Uterus (tissue), 2 donors: ENCODE data around the gene MAML1.

Experiments used
- POLR2A ChIP-seq, 2 donors: fragments of 450-650 bp; IDR thresholded peaks; one replicate each; pipeline ENCODE4 v1.6.1; 2016; ENCODE audit warnings: antibody characterized with exemption in 2 of 2, mild to moderate bottlenecking in 1 of 2, moderate library complexity in 1 of 2
- TF ChIP-seq, protein P1 (sequence below), 4 experiments: fragments of 200-600 bp in 2 of 4; fragments of 450-650 bp in 2 of 4; sonication (generic) in 2 of 4; IDR thresholded peaks; one replicate each; pipeline ENCODE4 v1.5.1; 2016 to 2019; ENCODE audit warnings: antibody characterized with exemption in 4 of 4, mild to moderate bottlenecking in 2 of 4, moderate library complexity in 1 of 4

DNA sequence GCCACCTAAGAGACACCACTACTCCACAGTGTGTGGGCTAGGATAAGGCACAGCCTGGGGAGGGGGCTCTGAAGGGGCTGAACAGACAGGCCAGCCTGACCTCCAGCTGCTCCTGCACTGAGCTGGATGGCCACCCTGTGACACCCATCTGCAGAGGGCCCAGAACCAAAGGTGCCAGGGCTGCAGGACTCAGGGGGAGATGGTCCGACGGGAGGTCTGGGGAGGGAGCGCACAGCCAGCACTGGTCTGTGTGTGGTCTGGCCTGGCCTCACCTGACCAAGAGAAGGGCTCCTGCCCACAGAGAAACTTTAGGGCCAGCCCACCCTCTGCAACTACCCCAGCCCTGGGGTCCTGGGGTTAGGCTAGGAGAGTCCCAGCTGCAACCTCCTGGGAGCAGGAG is 62.0 kb downstream of the MAML1 start:
- TF ChIP-seq, protein P1, sequence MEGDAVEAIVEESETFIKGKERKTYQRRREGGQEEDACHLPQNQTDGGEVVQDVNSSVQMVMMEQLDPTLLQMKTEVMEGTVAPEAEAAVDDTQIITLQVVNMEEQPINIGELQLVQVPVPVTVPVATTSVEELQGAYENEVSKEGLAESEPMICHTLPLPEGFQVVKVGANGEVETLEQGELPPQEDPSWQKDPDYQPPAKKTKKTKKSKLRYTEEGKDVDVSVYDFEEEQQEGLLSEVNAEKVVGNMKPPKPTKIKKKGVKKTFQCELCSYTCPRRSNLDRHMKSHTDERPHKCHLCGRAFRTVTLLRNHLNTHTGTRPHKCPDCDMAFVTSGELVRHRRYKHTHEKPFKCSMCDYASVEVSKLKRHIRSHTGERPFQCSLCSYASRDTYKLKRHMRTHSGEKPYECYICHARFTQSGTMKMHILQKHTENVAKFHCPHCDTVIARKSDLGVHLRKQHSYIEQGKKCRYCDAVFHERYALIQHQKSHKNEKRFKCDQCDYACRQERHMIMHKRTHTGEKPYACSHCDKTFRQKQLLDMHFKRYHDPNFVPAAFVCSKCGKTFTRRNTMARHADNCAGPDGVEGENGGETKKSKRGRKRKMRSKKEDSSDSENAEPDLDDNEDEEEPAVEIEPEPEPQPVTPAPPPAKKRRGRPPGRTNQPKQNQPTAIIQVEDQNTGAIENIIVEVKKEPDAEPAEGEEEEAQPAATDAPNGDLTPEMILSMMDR (IDR thresholded peaks at IDR 0.05): no peak
- no peak for TF ChIP-seq POLR2A (IDR thresholded peaks at IDR 0.05)
